ENCODE results near the gene TERF2IP. TPM values are rescaled to one million over a fixed set of nuclear protein-coding genes. Genes with fewer than 3 reads are reported as not detected.

The TERF2IP gene
- total and polyA plus RNA-seq, 5 donors, result 70.6 to 77.8 (median 75.8) TPM

- ATAC-seq, result no peak
- 89% methylated on average over 3 of the region's 3 CpGs for WGBS
- no peaks in the 10 kb centered on the region for H3K9me3 ChIP-seq (ENCODE audit: control insufficient read depth, low read length)
- DNase-seq, result no peak
- intact Hi-C loops (cut with DNase I), result no loop called here
- no peaks in the 10 kb centered on the region for H3K4me1 ChIP-seq (ENCODE audit: control insufficient read depth, insufficient read depth, low read length)
- H3K4me3 ChIP-seq (ENCODE audit: low read length), result no peak overlapping the region
- no peaks in the 10 kb centered on the region for H3K27me3 ChIP-seq (ENCODE audit: control insufficient read depth, insufficient read depth)
- H3K27ac ChIP-seq (ENCODE audit: low read length), result no peak overlapping the region
Measured at GRCh38 chr16:75635036-75635435, 12.5 kb upstream of the TERF2IP start.

DNA sequence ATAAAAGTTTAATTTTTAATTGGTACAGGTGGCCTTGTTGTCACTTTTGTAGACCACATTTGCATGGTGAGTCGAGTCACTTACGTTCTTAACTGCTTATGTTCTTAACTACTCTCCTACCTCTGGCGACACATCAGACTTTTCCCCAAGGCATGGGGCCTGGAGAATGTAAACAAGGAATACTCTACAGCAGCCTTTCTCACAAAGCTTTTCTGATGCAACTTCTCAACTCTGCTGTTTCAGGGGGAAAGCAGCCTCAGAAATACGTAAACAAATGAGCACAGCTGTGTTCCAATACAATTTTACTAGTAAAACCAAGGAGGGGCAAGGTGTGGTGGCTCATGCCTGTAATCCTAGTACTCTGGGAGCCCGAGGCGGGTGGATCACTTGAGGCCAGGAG is 7.0 kb upstream of the TERF2IP start:
- Histone ChIP-seq H3K9me3 (ENCODE audit: control insufficient read depth, low read length) (no peaks in the 10 kb centered on the region), H3K27me3 (ENCODE audit: control insufficient read depth, insufficient read depth) (no peaks in the 10 kb centered on the region), H3K4me1 (ENCODE audit: control insufficient read depth, insufficient read depth, low read length) (no peaks in the 10 kb centered on the region), H3K4me3 (ENCODE audit: low read length) (no peak overlapping the region), H3K27ac (ENCODE audit: low read length) (no peak overlapping the region)
- intact Hi-C loops (cut with DNase I), result no loop called here
- DNase-seq (no peak), ATAC-seq (no peak)
- 87% methylated on average over 6 of the region's 6 CpGs for WGBS

- H3K4me1 ChIP-seq (ENCODE audit: control insufficient read depth, insufficient read depth, low read length), result peaks cover 3% of the 10 kb centered on the region
- no peaks in the 10 kb centered on the region for H3K9me3 ChIP-seq (ENCODE audit: control insufficient read depth, low read length)
- no peak overlapping the region for H3K4me3 ChIP-seq (ENCODE audit: low read length)
- intact Hi-C loops (cut with DNase I), result no loop called here
- ATAC-seq, result no peak
- H3K27ac ChIP-seq (ENCODE audit: low read length), result no peak overlapping the region
- 91% methylated on average over 7 of the region's 7 CpGs for WGBS
- DNase-seq, result no peak
- H3K27me3 ChIP-seq (ENCODE audit: control insufficient read depth, insufficient read depth), result no peaks in the 10 kb centered on the region
Measured at GRCh38 chr16:75644240-75645012, 3.1 kb upstream of the TERF2IP start.

DNA sequence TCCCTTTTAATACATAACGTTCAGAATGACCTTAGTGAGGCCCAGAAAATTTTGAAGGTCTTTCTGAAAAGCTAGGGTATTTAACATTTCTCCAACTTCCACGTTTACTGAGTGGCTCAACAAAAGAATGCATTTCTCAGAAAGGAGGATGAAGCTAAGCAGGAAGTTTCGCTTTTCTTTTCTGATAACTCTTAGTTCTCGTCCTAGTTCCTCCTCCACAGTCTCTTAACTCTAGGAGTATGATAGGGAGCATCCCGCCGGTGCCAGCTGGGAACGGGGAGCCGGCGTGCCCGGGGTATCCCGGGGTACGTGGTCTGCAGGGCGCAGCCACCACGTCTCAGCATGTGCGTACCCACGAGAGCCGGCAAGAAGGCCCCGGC is 471 bp upstream of the TERF2IP start:
- Histone ChIP-seq H3K27ac (ENCODE audit: low read length) (peak overlapping the region; percentile 65), H3K9me3 (ENCODE audit: control insufficient read depth, low read length) (no peaks in the 10 kb centered on the region), H3K4me3 (ENCODE audit: low read length) (peak overlapping the region; percentile 66), H3K27me3 (ENCODE audit: control insufficient read depth, insufficient read depth) (no peaks in the 10 kb centered on the region), H3K4me1 (ENCODE audit: control insufficient read depth, insufficient read depth, low read length) (peaks cover 3% of the 10 kb centered on the region)
- no peak for DNase-seq
- peak; percentile 22 to 54 for ATAC-seq
- under 1% methylated on average over 18 of the region's 18 CpGs for WGBS
- intact Hi-C loops (cut with DNase I), result no loop called here

- ATAC-seq (peak; percentile 76), DNase-seq (peak; percentile 83 to 93 (median 91))
- Histone ChIP-seq H3K27me3 (ENCODE audit: control insufficient read depth, insufficient read depth) (no peaks in the 10 kb centered on the region), H3K9me3 (ENCODE audit: control insufficient read depth, low read length) (no peaks in the 10 kb centered on the region), H3K4me3 (ENCODE audit: low read length) (peak overlapping the region; percentile 66), H3K4me1 (ENCODE audit: control insufficient read depth, insufficient read depth, low read length) (peaks cover 4% of the 10 kb centered on the region), H3K27ac (ENCODE audit: low read length) (peak overlapping the region; percentile 93)
- intact Hi-C loops (cut with DNase I), result no loop called here
- WGBS, result under 1% methylated on average over 62 of the region's 62 CpGs
Measured at GRCh38 chr16:75648265-75649076, 898 bp downstream of the TERF2IP start.

DNA sequence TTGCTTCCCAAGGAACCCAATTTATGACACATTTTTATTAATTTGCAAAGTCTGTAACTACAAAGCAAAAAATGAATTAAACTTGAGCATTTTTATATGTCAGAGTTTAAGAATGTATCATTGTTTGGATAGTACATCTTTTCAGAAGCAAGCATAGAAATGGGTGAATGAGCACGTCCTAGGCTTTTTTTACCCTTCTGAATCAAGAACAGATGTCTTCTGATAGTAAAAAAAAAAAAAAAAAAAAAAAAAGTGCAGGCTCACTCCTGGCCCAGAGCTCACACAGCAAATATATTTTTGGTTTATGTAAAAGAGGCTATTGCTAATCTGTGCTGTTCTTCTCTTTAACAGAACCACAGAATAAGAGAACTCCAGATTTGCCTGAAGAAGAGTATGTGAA is 6.3 kb downstream of the TERF2IP start:
- Histone ChIP-seq H3K27ac (ENCODE audit: low read length) (no peak overlapping the region), H3K4me3 (ENCODE audit: low read length) (no peak overlapping the region), H3K4me1 (ENCODE audit: control insufficient read depth, insufficient read depth, low read length) (peaks cover 2% of the 10 kb centered on the region), H3K27me3 (ENCODE audit: control insufficient read depth, insufficient read depth) (no peaks in the 10 kb centered on the region), H3K9me3 (ENCODE audit: control insufficient read depth, low read length) (no peaks in the 10 kb centered on the region)
- intact Hi-C loops (cut with DNase I), result loop anchor here in 2 of 4 donors (10.0 kb wide), 1 partner anchor 111 kb away; no protein-coding TSS in a partner anchor
- WGBS, result 45% methylated on average over 1 of the region's 1 CpG
- DNase-seq, result no peak
- ATAC-seq, result no peak

DNA sequence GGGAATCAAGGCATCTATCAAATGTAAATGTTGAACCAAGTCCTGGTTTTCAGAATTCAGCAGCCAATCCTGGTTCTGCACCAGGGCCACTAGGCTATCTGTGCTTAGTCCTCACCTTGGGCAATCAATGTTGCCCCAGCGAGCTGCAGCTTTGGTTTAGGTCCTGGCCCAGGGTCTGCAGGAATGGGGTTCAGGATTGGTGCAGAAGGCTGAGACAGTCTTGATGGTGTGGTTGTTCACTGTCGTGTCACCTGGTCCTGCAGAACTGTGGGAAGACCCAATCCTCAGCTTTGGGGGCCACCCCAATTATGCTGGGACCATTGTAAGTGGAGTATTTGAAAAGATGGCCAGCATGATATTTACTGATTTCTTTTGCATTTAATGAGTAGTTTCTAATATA is 10.6 kb downstream of the TERF2IP start:
- DNase-seq (no peak), ATAC-seq (no peak)
- H3K9me3 ChIP-seq (ENCODE audit: control insufficient read depth, low read length), result no peaks in the 10 kb centered on the region
- intact Hi-C loops (cut with DNase I), result loop anchor here in 2 of 4 donors (10.0 kb wide), 1 partner anchor 107 kb away; no protein-coding TSS in a partner anchor
- WGBS, result 88% methylated on average over 2 of the region's 2 CpGs
- H3K4me1 ChIP-seq (ENCODE audit: control insufficient read depth, insufficient read depth, low read length), result peaks cover 8% of the 10 kb centered on the region
- no peak overlapping the region for H3K4me3 ChIP-seq (ENCODE audit: low read length)
- H3K27me3 ChIP-seq (ENCODE audit: control insufficient read depth, insufficient read depth), result no peaks in the 10 kb centered on the region
- H3K27ac ChIP-seq (ENCODE audit: low read length), result no peak overlapping the region

DNA sequence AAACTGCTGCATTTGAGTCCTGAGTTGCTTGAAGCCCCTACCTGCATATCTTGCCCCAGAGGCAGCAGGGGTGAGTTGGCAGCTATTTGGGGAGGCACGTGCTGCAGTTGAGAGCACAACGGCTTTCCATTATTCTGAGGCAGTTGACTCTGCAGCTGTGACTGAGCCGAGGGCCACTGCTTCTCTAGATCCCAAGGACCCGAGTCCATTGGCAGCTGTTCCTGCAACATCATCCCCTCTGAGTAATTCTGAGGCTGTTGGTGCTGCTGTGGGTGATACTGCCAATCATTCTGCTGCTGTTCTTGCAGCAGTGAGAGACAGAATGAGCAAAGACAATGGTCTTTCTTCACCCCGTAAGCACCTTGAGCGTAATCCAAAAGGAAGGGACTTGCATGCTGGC is 12.7 kb downstream of the TERF2IP start:
- H3K4me3 ChIP-seq (ENCODE audit: low read length), result no peak overlapping the region
- H3K27me3 ChIP-seq (ENCODE audit: control insufficient read depth, insufficient read depth), result no peaks in the 10 kb centered on the region
- no peak overlapping the region for H3K27ac ChIP-seq (ENCODE audit: low read length)
- intact Hi-C loops (cut with DNase I), result no loop called here
- DNase-seq (no peak), ATAC-seq (no peak)
- 84% methylated on average over 6 of the region's 6 CpGs for WGBS
- peaks cover 5% of the 10 kb centered on the region for H3K4me1 ChIP-seq (ENCODE audit: control insufficient read depth, insufficient read depth, low read length)
- no peaks in the 10 kb centered on the region for H3K9me3 ChIP-seq (ENCODE audit: control insufficient read depth, low read length)

GRCh38 chr16:75660726-75661302 is 13.2 kb downstream of the TERF2IP start:
- Histone ChIP-seq H3K27me3 (ENCODE audit: control insufficient read depth, insufficient read depth) (no peaks in the 10 kb centered on the region), H3K4me1 (ENCODE audit: control insufficient read depth, insufficient read depth, low read length) (peaks cover 5% of the 10 kb centered on the region), H3K4me3 (ENCODE audit: low read length) (no peak overlapping the region), H3K9me3 (ENCODE audit: control insufficient read depth, low read length) (no peaks in the 10 kb centered on the region), H3K27ac (ENCODE audit: low read length) (no peak overlapping the region)
- WGBS, result 47% methylated on average over 4 of the region's 4 CpGs
- intact Hi-C loops (cut with DNase I), result no loop called here
- ATAC-seq, result peak; percentile 66 to 77
- DNase-seq, result no peak

DNA sequence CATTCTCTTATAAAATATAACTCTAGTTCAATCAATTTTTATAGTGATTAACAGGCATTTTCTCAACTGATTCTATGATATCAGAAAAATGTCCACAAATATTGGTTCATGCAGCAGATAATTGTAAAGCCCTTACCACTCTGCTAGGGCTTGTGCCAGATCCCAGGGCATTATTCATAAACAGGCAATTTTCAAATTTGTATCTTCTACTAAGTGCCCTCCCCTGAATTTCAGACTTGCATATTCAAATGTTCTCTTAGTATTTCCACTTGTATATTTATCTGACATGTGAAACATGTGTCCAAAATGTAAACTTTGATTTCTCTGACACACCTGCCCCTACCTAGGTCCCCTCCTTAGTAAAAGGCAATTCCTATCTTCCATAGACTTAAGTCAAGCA is 19.9 kb downstream of the TERF2IP start:
- no peak overlapping the region for H3K27ac ChIP-seq (ENCODE audit: low read length)
- intact Hi-C loops (cut with DNase I), result no loop called here

GRCh38 chr16:75676909-75677308 is 29.3 kb downstream of the TERF2IP start, which contains the start of gene CPHXL2:
Gene CPHXL2, minus strand, starts transcription at chr16:75677009. Its CDS starts 10 bp downstream, at chr16:75676999.
- Histone ChIP-seq H3K27ac (ENCODE audit: low read length) (no peak within 1 kb of the TSS), H3K4me3 (ENCODE audit: low read length) (no peak within 1 kb of the TSS), H3K27me3 (ENCODE audit: control insufficient read depth, insufficient read depth) (no peaks in the 10 kb centered on the region), H3K9me3 (ENCODE audit: control insufficient read depth, low read length) (no peaks in the 10 kb centered on the region), H3K4me1 (ENCODE audit: control insufficient read depth, insufficient read depth, low read length) (peaks cover 5% of the 10 kb centered on the region)
- DNase-seq (no peak), ATAC-seq (no peak)
- WGBS, result 87% methylated on average over 4 of the region's 4 CpGs
- intact Hi-C loops (cut with DNase I), result no loop called here

More for the DNA sequence above, 19.9 kb downstream of the TERF2IP start:
- ATAC-seq (no peak), DNase-seq (no peak)
- no peak overlapping the region for H3K4me3 ChIP-seq (ENCODE audit: low read length)
- no peaks in the 10 kb centered on the region for H3K27me3 ChIP-seq (ENCODE audit: control insufficient read depth, insufficient read depth)
- H3K9me3 ChIP-seq (ENCODE audit: control insufficient read depth, low read length), result no peaks in the 10 kb centered on the region
- H3K4me1 ChIP-seq (ENCODE audit: control insufficient read depth, insufficient read depth, low read length), result no peaks in the 10 kb centered on the region
